ENCODE measurements around the gene HLF. TPM values are rescaled to one million over a fixed set of nuclear protein-coding genes. Genes with fewer than 3 reads are reported as not detected.

The HLF gene
- total RNA-seq, 1 donor = not detected

GRCh38 chr17:55348749-55349354, 84.1 kb downstream of the HLF start:
- peak; percentile 58 for DNase-seq (ENCODE audit: low read depth)
- TF ChIP-seq CTCF (IDR thresholded peaks at IDR 0.05; ENCODE audit: insufficient read depth, low read depth, low read length) = peak; percentile 82

GRCh38 chr17:55350825-55351205, 86.1 kb downstream of the HLF start:
- no peak for DNase-seq (ENCODE audit: low read depth)
- no peak overlapping the region for H3K4me3 ChIP-seq (ENCODE audit: low read depth, low read length)
- TF ChIP-seq CTCF (IDR thresholded peaks at IDR 0.05; ENCODE audit: insufficient read depth, low read depth, low read length) = no peak

More at GRCh38 chr17:55348749-55349354, 84.1 kb downstream of the HLF start:
- no peak overlapping the region for H3K4me3 ChIP-seq (ENCODE audit: low read depth, low read length)

GRCh38 chr17:55351226-55351625, 86.5 kb downstream of the HLF start:
- DNase-seq (ENCODE audit: low read depth) = no peak
- no peak overlapping the region for H3K4me3 ChIP-seq (ENCODE audit: low read depth, low read length)
- no peak for TF ChIP-seq CTCF (IDR thresholded peaks at IDR 0.05; ENCODE audit: insufficient read depth, low read depth, low read length)

GRCh38 chr17:55354010-55354409, 89.2 kb downstream of the HLF start:
- no peak overlapping the region for H3K4me3 ChIP-seq (ENCODE audit: low read depth, low read length)
- TF ChIP-seq CTCF (IDR thresholded peaks at IDR 0.05; ENCODE audit: insufficient read depth, low read depth, low read length) = no peak
- no peak for DNase-seq (ENCODE audit: low read depth)

- H3K4me3 ChIP-seq (ENCODE audit: low read depth, low read length) = no peak overlapping the region
- DNase-seq (ENCODE audit: low read depth) = no peak
- TF ChIP-seq CTCF (IDR thresholded peaks at IDR 0.05; ENCODE audit: insufficient read depth, low read depth, low read length) = no peak
Observed at GRCh38 chr17:55354941-55355340, 90.2 kb downstream of the HLF start.

- H3K4me3 ChIP-seq (ENCODE audit: low read depth, low read length) = no peak overlapping the region
- TF ChIP-seq CTCF (IDR thresholded peaks at IDR 0.05; ENCODE audit: insufficient read depth, low read depth, low read length) = peak; percentile 86
- DNase-seq (ENCODE audit: low read depth) = peak; percentile 64
Observed at GRCh38 chr17:55356434-55357328, 91.9 kb downstream of the HLF start.

All from fibroblast of villous mesenchyme (primary cell).